Measurements from ENCODE around the gene H2BW1.
"Not testable (repeated sequence)": the region's sequence is repeated elsewhere in the genome, so short reads cannot be mapped to it uniquely, and the experiment has no call there.

The H2BW1 gene

GRCh38 chrX:103983508-103983907 is 30.0 kb downstream of the H2BW1 start:
- not testable (repeated sequence) for H3K4me3 ChIP-seq (ENCODE audit: low read length); H3K56ac ChIP-seq (ENCODE audit: low read length); H3K27me3 ChIP-seq (ENCODE audit: insufficient read depth, low read length, poor library complexity); H2BK120ac ChIP-seq (ENCODE audit: low read depth, low read length); H3K18ac ChIP-seq (ENCODE audit: low read length); H3K36me3 ChIP-seq (ENCODE audit: control insufficient read depth, insufficient read depth, low read length); DNase-seq; H2AK5ac ChIP-seq (ENCODE audit: low read length); H3K9ac ChIP-seq (ENCODE audit: low read length); H4K5ac ChIP-seq (ENCODE audit: low read length); H3K4me1 ChIP-seq (ENCODE audit: control insufficient read depth, low read depth, low read length); H3K4ac ChIP-seq (ENCODE audit: low read depth, low read length); H3K27ac ChIP-seq (ENCODE audit: low read depth, low read length); H3K79me2 ChIP-seq (ENCODE audit: control insufficient read depth, insufficient read depth, low read length); H3K4me2 ChIP-seq (ENCODE audit: low read length); H3K23ac ChIP-seq (ENCODE audit: low read length); H2BK5ac ChIP-seq (ENCODE audit: low read length); H4K8ac ChIP-seq (ENCODE audit: low read depth, low read length); H2BK15ac ChIP-seq (replicated peaks; ENCODE audit: low read depth); H3K79me1 ChIP-seq (ENCODE audit: low read length)
- no CpG with 5 or more reads among the region's 13 CpGs for WGBS (ENCODE audit: extremely low coverage, insufficient coverage, low lambda C conversion rate)

- not testable (repeated sequence) for H3K4me2 ChIP-seq (ENCODE audit: low read length); H3K27ac ChIP-seq (ENCODE audit: low read depth, low read length); H3K18ac ChIP-seq (ENCODE audit: low read length); H3K4ac ChIP-seq (ENCODE audit: low read depth, low read length); H3K27me3 ChIP-seq (ENCODE audit: insufficient read depth, low read length, poor library complexity); H3K56ac ChIP-seq (ENCODE audit: low read length); H3K36me3 ChIP-seq (ENCODE audit: control insufficient read depth, insufficient read depth, low read length); H2BK120ac ChIP-seq (ENCODE audit: low read depth, low read length); H3K23ac ChIP-seq (ENCODE audit: low read length); H4K5ac ChIP-seq (ENCODE audit: low read length); H2AK5ac ChIP-seq (ENCODE audit: low read length); DNase-seq; H2BK15ac ChIP-seq (replicated peaks; ENCODE audit: low read depth); H3K9ac ChIP-seq (ENCODE audit: low read length); H4K8ac ChIP-seq (ENCODE audit: low read depth, low read length); H3K4me3 ChIP-seq (ENCODE audit: low read length); H3K4me1 ChIP-seq (ENCODE audit: control insufficient read depth, low read depth, low read length); H2BK5ac ChIP-seq (ENCODE audit: low read length); H3K79me2 ChIP-seq (ENCODE audit: control insufficient read depth, insufficient read depth, low read length); H3K79me1 ChIP-seq (ENCODE audit: low read length)
- no CpG with 5 or more reads among the region's 55 CpGs for WGBS (ENCODE audit: extremely low coverage, insufficient coverage, low lambda C conversion rate)
Measured at GRCh38 chrX:103962411-103963278, 50.9 kb downstream of the H2BW1 start, which contains the start of gene TMSB15B. TMSB15B (plus strand) TSS chrX:103962627.
